HEK293 (cell line): ENCODE data around the gene ARTN.
A peak's percentile ranks its signal among the peaks of the same experiment; 100 is the strongest.

ENCODE experiments used
- AEBP2 ChIP-seq: fragments of 450-650 bp; formaldehyde crosslinking; IDR thresholded peaks from 2 replicates; pipeline ENCODE4 v1.5.1; 2016; ENCODE audit warnings: missing biosample characterization, missing genetic modification characterization, borderline replicate concordance
- PATZ1 ChIP-seq: fragments of 450-650 bp; formaldehyde crosslinking; IDR thresholded peaks from 2 replicates; pipeline ENCODE4 v1.5.1; 2016; ENCODE audit warnings: missing biosample characterization, missing genetic modification characterization
- SCRT2 ChIP-seq: fragments of 450-650 bp; formaldehyde crosslinking; IDR thresholded peaks from 2 replicates; pipeline ENCODE4 v1.5.1; 2016; ENCODE audit warnings: missing biosample characterization, missing genetic modification characterization
- ZBTB48 ChIP-seq: fragments of 450-650 bp; formaldehyde crosslinking; IDR thresholded peaks from 2 replicates; pipeline ENCODE4 v1.5.1; 2016; ENCODE audit warnings: missing biosample characterization, missing genetic modification characterization
- ZNF121 ChIP-seq: fragments of 450-650 bp; formaldehyde crosslinking; IDR thresholded peaks from 2 replicates; pipeline ENCODE4 v1.5.1; 2016; ENCODE audit warnings: missing biosample characterization, missing genetic modification characterization
- ZNF239 ChIP-seq: fragments of 450-650 bp; formaldehyde crosslinking; IDR thresholded peaks from 2 replicates; pipeline ENCODE4 v1.5.1; 2016; ENCODE audit warnings: missing biosample characterization, missing genetic modification characterization
- ZNF24 ChIP-seq: fragments of 450-650 bp; formaldehyde crosslinking; IDR thresholded peaks from 2 replicates; pipeline ENCODE4 v1.5.1; 2016; ENCODE audit warnings: missing biosample characterization, missing genetic modification characterization
- ZNF248 ChIP-seq: fragments of 450-650 bp; formaldehyde crosslinking; IDR thresholded peaks from 2 replicates; pipeline ENCODE4 v1.5.1; 2017; ENCODE audit warnings: missing biosample characterization, missing genetic modification characterization
- ZNF266 ChIP-seq: fragments of 450-650 bp; formaldehyde crosslinking; IDR thresholded peaks from 2 replicates; pipeline ENCODE4 v1.5.1; 2016; ENCODE audit warnings: missing biosample characterization, missing genetic modification characterization, low read depth
- ZNF274 ChIP-seq, 2 experiments: fragments of 200-500 bp in 1 of 2; fragments of 450-650 bp in 1 of 2; sonication (Bioruptor generic) in 1 of 2; formaldehyde crosslinking in 1 of 2; IDR thresholded peaks; 2 replicates each; pipeline versions ENCODE4 v1.5.1 to v1.6.1; 2014 to 2016; ENCODE audit warnings: borderline replicate concordance in 1 of 2, inconsistent platforms in 1 of 2, low read length in 1 of 2, missing biosample characterization in 1 of 2, missing genetic modification characterization in 1 of 2
- ZNF335 ChIP-seq: fragments of 450-650 bp; formaldehyde crosslinking; conservative IDR thresholded peaks from 2 replicates; pipeline ENCODE4 v1.5.1; 2016; ENCODE audit warnings: missing biosample characterization, missing genetic modification characterization
- ZNF366 ChIP-seq: fragments of 450-650 bp; formaldehyde crosslinking; conservative IDR thresholded peaks from 2 replicates; pipeline ENCODE4 v1.5.1; 2016; ENCODE audit warnings: missing biosample characterization, missing genetic modification characterization
- ZNF529 ChIP-seq: fragments of 450-650 bp; formaldehyde crosslinking; IDR thresholded peaks from 2 replicates; pipeline ENCODE4 v1.5.1; 2017; ENCODE audit warnings: missing genetic modification characterization, missing biosample characterization; ENCODE audit not compliant: insufficient replicate concordance
- ZNF548 ChIP-seq: fragments of 450-650 bp; formaldehyde crosslinking; IDR thresholded peaks from 2 replicates; pipeline ENCODE4 v1.5.1; 2016; ENCODE audit warnings: missing biosample characterization, missing genetic modification characterization
- ZNF600 ChIP-seq: fragments of 450-650 bp; formaldehyde crosslinking; IDR thresholded peaks from 2 replicates; pipeline ENCODE4 v1.5.1; 2016; ENCODE audit warnings: missing biosample characterization, missing genetic modification characterization
- ZNF623 ChIP-seq: fragments of 450-650 bp; formaldehyde crosslinking; IDR thresholded peaks from 2 replicates; pipeline ENCODE4 v1.5.1; 2016; ENCODE audit warnings: missing biosample characterization, missing genetic modification characterization
- ZSCAN16 ChIP-seq: fragments of 450-650 bp; formaldehyde crosslinking; IDR thresholded peaks from 2 replicates; pipeline ENCODE4 v1.5.1; 2016; ENCODE audit warnings: missing biosample characterization, missing genetic modification characterization
- TF ChIP-seq, protein P1 (sequence below): fragments of 450-650 bp; formaldehyde crosslinking; conservative IDR thresholded peaks from 2 replicates; pipeline ENCODE4 v1.5.1; 2016; ENCODE audit warnings: low read depth, missing biosample characterization, missing genetic modification characterization
- TF ChIP-seq, protein P2 (sequence below): fragments of 450-650 bp; formaldehyde crosslinking; IDR thresholded peaks from 2 replicates; pipeline ENCODE4 v1.5.1; 2017; ENCODE audit warnings: missing biosample characterization, mild to moderate bottlenecking, missing genetic modification characterization, moderate library complexity
- TF ChIP-seq, protein P3 (sequence below): fragments of 450-650 bp; formaldehyde crosslinking; IDR thresholded peaks from 2 replicates; pipeline ENCODE4 v1.5.1; 2016; ENCODE audit warnings: missing biosample characterization, missing genetic modification characterization
- TF ChIP-seq, protein P4 (sequence below): fragments of 450-650 bp; formaldehyde crosslinking; IDR thresholded peaks from 2 replicates; pipeline ENCODE4 v1.5.1; 2016; ENCODE audit warnings: missing biosample characterization, missing genetic modification characterization

Gene ARTN

DNA sequence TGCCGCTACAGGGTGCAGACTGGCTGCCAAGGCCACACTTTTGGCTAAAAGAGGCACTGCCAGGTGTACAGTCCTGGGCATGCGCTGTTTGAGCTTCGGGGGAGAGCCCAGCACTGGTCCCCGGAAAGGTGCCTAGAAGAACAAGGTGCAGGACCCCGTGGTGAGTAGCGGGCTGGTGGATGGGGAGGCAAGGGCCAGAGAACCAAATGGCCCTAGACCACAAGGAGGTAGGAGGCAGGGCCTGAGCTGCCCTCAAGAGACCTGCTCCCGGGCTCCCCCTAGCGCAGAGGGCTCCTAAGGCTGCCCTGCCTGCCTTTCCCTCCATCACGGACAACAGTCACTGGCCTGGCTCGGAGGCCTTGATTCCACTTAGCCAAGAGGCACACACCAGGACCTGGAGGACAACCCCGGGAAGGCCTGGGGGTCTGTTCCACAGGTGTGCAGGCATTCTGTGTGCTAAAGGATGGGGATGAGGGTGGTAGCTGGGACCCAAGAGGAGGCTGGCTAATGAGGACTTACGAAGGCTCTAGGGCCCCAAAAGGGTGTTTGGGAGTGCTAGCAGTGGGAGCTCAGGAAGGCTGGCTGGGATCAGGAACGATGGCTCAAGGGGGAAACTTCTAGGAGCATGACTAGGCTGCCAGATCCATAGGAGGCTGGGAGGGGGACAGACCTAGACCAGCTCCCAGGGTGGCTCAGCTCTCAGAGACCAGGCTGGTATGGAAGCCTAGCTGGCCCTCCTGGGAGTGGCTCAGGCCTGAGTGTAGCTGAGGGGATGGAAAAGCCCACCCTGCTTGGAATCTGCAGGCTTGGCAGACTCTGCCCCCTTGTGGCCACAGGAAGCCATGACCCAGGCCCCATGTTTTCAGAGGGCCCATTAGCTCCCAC, 742 bp downstream of the ARTN start (continued):
- TF ChIP-seq PATZ1 (tag by site-specific recombination) (peak; percentile 28), ZNF335 (tag by site-specific recombination) (peak; percentile 70), ZNF24 (tag by site-specific recombination) (0 out of 2 replicates have a peak, but pooled peaks have one; percentile 16), ZNF529 (no peak), SCRT2 (tag by site-specific recombination) (peak; percentile 60; the same call in 1 of the 2 replicates), ZNF266 (tag by site-specific recombination) (no peak), ZNF366 (peak; percentile 82), ZNF239 (tag by site-specific recombination) (no peak), ZBTB48 (0 out of 2 replicates have a peak, but pooled peaks have one; percentile 11), ZNF248 (tag by site-specific recombination) (no peak), ZNF548 (no peak), ZNF600 (tag by site-specific recombination) (peak; percentile 78), ZNF121 (tag by site-specific recombination) (peak; percentile 62; the same call in 1 of the 2 replicates), ZNF274 (IDR thresholded peaks at IDR 0.05; ENCODE audit: low read length) (no peak), ZNF274 (tag by site-specific recombination; IDR thresholded peaks at IDR 0.05; ENCODE audit: borderline replicate concordance) (no peak), ZNF623 (tag by site-specific recombination) (no peak), AEBP2 (tag by site-specific recombination) (no peak), ZSCAN16 (tag by site-specific recombination) (no peak)
- TF ChIP-seq, protein P1, sequence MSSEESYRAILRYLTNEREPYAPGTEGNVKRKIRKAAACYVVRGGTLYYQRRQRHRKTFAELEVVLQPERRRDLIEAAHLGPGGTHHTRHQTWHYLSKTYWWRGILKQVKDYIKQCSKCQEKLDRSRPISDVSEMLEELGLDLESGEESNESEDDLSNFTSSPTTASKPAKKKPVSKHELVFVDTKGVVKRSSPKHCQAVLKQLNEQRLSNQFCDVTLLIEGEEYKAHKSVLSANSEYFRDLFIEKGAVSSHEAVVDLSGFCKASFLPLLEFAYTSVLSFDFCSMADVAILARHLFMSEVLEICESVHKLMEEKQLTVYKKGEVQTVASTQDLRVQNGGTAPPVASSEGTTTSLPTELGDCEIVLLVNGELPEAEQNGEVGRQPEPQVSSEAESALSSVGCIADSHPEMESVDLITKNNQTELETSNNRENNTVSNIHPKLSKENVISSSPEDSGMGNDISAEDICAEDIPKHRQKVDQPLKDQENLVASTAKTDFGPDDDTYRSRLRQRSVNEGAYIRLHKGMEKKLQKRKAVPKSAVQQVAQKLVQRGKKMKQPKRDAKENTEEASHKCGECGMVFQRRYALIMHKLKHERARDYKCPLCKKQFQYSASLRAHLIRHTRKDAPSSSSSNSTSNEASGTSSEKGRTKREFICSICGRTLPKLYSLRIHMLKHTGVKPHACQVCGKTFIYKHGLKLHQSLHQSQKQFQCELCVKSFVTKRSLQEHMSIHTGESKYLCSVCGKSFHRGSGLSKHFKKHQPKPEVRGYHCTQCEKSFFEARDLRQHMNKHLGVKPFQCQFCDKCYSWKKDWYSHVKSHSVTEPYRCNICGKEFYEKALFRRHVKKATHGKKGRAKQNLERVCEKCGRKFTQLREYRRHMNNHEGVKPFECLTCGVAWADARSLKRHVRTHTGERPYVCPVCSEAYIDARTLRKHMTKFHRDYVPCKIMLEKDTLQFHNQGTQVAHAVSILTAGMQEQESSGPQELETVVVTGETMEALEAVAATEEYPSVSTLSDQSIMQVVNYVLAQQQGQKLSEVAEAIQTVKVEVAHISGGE (tag by site-specific recombination) = no peak
- TF ChIP-seq, protein P2, sequence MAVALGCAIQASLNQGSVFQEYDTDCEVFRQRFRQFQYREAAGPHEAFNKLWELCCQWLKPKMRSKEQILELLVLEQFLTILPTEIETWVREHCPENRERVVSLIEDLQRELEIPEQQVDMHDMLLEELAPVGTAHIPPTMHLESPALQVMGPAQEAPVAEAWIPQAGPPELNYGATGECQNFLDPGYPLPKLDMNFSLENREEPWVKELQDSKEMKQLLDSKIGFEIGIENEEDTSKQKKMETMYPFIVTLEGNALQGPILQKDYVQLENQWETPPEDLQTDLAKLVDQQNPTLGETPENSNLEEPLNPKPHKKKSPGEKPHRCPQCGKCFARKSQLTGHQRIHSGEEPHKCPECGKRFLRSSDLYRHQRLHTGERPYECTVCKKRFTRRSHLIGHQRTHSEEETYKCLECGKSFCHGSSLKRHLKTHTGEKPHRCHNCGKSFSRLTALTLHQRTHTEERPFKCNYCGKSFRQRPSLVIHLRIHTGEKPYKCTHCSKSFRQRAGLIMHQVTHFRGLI (tag by site-specific recombination) = no peak
- TF ChIP-seq, protein P3, sequence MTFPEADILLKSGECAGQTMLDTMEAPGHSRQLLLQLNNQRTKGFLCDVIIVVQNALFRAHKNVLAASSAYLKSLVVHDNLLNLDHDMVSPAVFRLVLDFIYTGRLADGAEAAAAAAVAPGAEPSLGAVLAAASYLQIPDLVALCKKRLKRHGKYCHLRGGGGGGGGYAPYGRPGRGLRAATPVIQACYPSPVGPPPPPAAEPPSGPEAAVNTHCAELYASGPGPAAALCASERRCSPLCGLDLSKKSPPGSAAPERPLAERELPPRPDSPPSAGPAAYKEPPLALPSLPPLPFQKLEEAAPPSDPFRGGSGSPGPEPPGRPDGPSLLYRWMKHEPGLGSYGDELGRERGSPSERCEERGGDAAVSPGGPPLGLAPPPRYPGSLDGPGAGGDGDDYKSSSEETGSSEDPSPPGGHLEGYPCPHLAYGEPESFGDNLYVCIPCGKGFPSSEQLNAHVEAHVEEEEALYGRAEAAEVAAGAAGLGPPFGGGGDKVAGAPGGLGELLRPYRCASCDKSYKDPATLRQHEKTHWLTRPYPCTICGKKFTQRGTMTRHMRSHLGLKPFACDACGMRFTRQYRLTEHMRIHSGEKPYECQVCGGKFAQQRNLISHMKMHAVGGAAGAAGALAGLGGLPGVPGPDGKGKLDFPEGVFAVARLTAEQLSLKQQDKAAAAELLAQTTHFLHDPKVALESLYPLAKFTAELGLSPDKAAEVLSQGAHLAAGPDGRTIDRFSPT = no peak
- TF ChIP-seq, protein P4, sequence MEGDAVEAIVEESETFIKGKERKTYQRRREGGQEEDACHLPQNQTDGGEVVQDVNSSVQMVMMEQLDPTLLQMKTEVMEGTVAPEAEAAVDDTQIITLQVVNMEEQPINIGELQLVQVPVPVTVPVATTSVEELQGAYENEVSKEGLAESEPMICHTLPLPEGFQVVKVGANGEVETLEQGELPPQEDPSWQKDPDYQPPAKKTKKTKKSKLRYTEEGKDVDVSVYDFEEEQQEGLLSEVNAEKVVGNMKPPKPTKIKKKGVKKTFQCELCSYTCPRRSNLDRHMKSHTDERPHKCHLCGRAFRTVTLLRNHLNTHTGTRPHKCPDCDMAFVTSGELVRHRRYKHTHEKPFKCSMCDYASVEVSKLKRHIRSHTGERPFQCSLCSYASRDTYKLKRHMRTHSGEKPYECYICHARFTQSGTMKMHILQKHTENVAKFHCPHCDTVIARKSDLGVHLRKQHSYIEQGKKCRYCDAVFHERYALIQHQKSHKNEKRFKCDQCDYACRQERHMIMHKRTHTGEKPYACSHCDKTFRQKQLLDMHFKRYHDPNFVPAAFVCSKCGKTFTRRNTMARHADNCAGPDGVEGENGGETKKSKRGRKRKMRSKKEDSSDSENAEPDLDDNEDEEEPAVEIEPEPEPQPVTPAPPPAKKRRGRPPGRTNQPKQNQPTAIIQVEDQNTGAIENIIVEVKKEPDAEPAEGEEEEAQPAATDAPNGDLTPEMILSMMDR (tag by site-specific recombination) = peak; percentile 75
- TF ChIP-seq, all 188 proteins: peak for 24
